ENCODE measurements around the gene PIGA.
"Not testable (repeated sequence)": the region's sequence is repeated elsewhere in the genome, so short reads cannot be mapped to it uniquely, and the experiment has no call there.

Gene PIGA

DNA sequence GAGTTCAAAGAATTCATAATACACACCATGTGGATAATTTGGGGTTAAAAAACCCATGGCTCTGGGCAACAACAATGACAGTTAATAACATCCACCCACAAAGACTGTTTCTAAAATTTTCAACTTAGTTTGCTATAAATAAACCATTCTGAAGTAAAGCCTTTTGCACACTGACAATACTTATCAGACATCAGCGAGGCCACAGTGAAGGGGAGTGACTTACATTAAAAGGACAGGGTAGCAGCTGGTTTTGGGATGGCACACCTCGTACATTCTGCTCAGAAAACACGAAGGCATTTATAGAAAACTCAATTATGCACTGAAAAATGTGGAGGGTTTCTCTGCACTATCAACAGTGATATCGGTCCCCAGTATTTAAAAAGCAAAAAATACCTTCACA lies 15.0 kb downstream of the PIGA start:
- Histone ChIP-seq H3K27ac (ENCODE audit: low read depth, low read length) (no peak overlapping the region), H3K9ac (ENCODE audit: low read length) (no peak overlapping the region), H3K4me3 (ENCODE audit: low read depth, low read length) (no peak overlapping the region), H3K27me3 (ENCODE audit: control insufficient read depth, insufficient read depth, low read length) (peaks cover 12% of the 10 kb centered on the region; the same call in 1 of the 2 replicates), H3K9me3 (ENCODE audit: control insufficient read depth, insufficient read depth, low read depth, low read length) (no peaks in the 10 kb centered on the region), H3K4me1 (ENCODE audit: control insufficient read depth, insufficient read depth, low read length) (no peaks in the 10 kb centered on the region), H3K36me3 (ENCODE audit: control insufficient read depth, insufficient read depth, low read length) (peaks cover 38% of the 10 kb centered on the region)

DNA sequence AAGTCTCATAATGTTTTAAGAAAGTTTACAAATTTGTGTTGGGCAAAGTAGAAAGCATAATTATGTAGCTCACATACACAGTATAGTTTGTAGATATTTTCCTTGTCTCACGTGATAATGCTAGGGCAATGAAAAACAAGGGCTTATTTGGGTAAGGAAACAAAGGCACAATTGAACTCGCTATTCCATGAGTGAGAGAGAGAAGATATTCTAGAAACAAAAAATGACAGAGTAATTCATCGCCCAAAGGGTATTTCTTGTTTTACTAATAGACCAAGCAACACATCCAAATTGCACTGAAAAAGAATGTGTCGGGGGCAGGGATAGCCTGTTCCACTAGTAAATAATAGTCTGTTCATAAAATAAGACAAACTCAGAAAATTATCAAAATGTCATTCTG lies 16.2 kb downstream of the PIGA start:
- H3K4me1 ChIP-seq (ENCODE audit: control insufficient read depth, insufficient read depth, low read length), result no peaks in the 10 kb centered on the region
- H3K36me3 ChIP-seq (ENCODE audit: control insufficient read depth, insufficient read depth, low read length), result peaks cover 28% of the 10 kb centered on the region
- no peaks in the 10 kb centered on the region for H3K9me3 ChIP-seq (ENCODE audit: control insufficient read depth, insufficient read depth, low read depth, low read length)
- no peak overlapping the region for H3K27ac ChIP-seq (ENCODE audit: low read depth, low read length)
- no peak overlapping the region for H3K9ac ChIP-seq (ENCODE audit: low read length)
- no peak overlapping the region for H3K4me3 ChIP-seq (ENCODE audit: low read depth, low read length)
- H3K27me3 ChIP-seq (ENCODE audit: control insufficient read depth, insufficient read depth, low read length), result peaks cover 10% of the 10 kb centered on the region; the same call in 1 of the 2 replicates

DNA sequence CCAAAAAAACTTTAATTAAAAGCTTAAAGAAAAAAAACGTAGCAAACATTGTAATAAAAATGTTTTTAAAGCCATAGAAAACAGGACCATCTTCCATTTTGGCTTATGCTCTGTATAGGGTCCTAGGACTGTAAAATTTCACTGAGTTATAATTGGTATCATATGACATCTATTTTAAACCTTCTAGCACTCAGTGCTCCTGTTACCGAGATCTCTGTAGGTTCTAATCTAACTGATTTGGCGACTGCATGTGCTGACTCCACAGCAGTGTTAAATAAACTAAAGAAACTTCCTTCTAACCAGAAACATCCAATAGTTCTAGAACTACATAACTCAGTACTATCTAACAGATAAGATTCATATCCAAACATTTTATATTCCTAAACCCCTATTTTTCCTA lies 19.8 kb downstream of the PIGA start, which contains the start of gene ASB11:
ASB11 (minus strand) TSS at position 132 of the 400 bp plus-strand sequence; CDS start at position 97, 35 bp downstream.
- H3K27ac ChIP-seq (ENCODE audit: low read depth, low read length), result no peak within 1 kb of the TSS
- no peaks in the 10 kb centered on the region for H3K4me1 ChIP-seq (ENCODE audit: control insufficient read depth, insufficient read depth, low read length)
- H3K9me3 ChIP-seq (ENCODE audit: control insufficient read depth, insufficient read depth, low read depth, low read length), result no peaks in the 10 kb centered on the region
- no peak within 1 kb of the TSS for H3K9ac ChIP-seq (ENCODE audit: low read length)
- peaks cover 2% of the 10 kb centered on the region; the same call in 1 of the 2 replicates for H3K36me3 ChIP-seq (ENCODE audit: control insufficient read depth, insufficient read depth, low read length)
- H3K4me3 ChIP-seq (ENCODE audit: low read depth, low read length), result no peak within 1 kb of the TSS
- H3K27me3 ChIP-seq (ENCODE audit: control insufficient read depth, insufficient read depth, low read length), result peaks cover 9% of the 10 kb centered on the region; the same call in 1 of the 2 replicates

DNA sequence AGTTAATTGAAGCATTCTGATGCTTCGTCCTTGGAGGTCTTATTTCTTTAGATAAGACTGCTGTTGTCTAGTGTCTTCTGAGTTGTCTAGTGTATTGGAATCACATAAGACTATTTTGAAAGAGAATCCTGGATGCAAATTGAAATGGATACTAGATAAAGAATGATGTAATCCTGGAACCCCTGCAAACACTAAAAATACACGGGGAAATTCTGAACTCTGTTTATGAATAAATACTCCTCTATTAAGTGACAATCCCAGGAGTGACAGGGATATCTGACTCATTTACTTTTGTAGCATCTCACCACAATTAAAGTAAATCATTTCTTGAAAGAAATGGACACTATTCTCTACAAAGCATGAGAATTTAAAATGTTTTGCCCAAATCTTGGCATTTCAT lies 20.9 kb downstream of the PIGA start:
- H3K9me3 ChIP-seq (ENCODE audit: control insufficient read depth, insufficient read depth, low read depth, low read length), result no peaks in the 10 kb centered on the region
- no peak overlapping the region for H3K9ac ChIP-seq (ENCODE audit: low read length)
- H3K27me3 ChIP-seq (ENCODE audit: control insufficient read depth, insufficient read depth, low read length), result peaks cover 9% of the 10 kb centered on the region; the same call in 1 of the 2 replicates
- no peaks in the 10 kb centered on the region for H3K36me3 ChIP-seq (ENCODE audit: control insufficient read depth, insufficient read depth, low read length)
- no peak overlapping the region for H3K4me3 ChIP-seq (ENCODE audit: low read depth, low read length)
- H3K4me1 ChIP-seq (ENCODE audit: control insufficient read depth, insufficient read depth, low read length), result no peaks in the 10 kb centered on the region
- no peak overlapping the region for H3K27ac ChIP-seq (ENCODE audit: low read depth, low read length)

DNA sequence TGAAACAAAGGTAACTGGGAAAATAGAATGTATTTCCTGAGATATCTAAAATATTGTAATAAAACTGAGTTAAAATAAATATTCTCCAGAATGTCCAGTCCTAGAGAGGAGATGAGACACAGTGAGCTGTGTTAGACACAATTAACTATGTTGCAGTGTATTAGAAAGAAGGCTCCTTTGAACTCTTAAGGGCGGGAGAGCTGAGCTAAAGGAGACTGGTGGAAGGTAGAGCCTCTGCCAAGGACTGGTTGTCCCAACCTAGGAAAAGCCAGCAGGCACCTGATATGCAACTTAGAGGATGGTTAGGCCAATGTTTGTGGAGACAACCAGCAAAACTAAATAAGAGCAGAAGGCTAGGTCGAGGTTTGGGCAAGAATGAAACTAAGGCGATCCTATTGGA lies 24.2 kb downstream of the PIGA start:
- H3K9ac ChIP-seq (ENCODE audit: low read length), result no peak overlapping the region
- H3K4me1 ChIP-seq (ENCODE audit: control insufficient read depth, insufficient read depth, low read length), result no peaks in the 10 kb centered on the region
- H3K27ac ChIP-seq (ENCODE audit: low read depth, low read length), result no peak overlapping the region
- no peaks in the 10 kb centered on the region for H3K9me3 ChIP-seq (ENCODE audit: control insufficient read depth, insufficient read depth, low read depth, low read length)
- H3K36me3 ChIP-seq (ENCODE audit: control insufficient read depth, insufficient read depth, low read length), result no peaks in the 10 kb centered on the region
- peaks cover 20% of the 10 kb centered on the region for H3K27me3 ChIP-seq (ENCODE audit: control insufficient read depth, insufficient read depth, low read length)
- no peak overlapping the region for H3K4me3 ChIP-seq (ENCODE audit: low read depth, low read length)

DNA sequence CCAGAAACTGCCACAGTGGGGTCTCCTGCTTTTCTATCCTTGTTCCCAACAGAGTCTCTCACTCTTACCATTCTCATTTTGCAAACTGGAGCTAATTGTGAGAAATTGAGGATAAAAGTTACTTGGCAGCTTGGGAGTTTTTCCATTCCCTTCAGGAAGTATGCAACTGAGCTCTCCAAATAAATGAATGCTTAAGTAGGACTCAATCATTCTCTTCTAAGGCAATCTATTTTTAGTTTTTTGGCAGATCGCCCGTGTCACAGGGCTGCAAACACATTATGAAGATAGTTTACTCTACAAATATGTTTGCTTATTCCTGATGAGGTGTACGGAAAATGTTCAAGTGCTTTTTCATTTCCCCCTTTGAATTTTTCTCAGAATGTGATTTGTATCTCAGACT lies 25.2 kb downstream of the PIGA start:
- no peaks in the 10 kb centered on the region for H3K9me3 ChIP-seq (ENCODE audit: control insufficient read depth, insufficient read depth, low read depth, low read length)
- H3K36me3 ChIP-seq (ENCODE audit: control insufficient read depth, insufficient read depth, low read length), result no peaks in the 10 kb centered on the region
- H3K9ac ChIP-seq (ENCODE audit: low read length), result no peak overlapping the region
- H3K4me1 ChIP-seq (ENCODE audit: control insufficient read depth, insufficient read depth, low read length), result no peaks in the 10 kb centered on the region
- H3K27ac ChIP-seq (ENCODE audit: low read depth, low read length), result no peak overlapping the region
- no peak overlapping the region for H3K4me3 ChIP-seq (ENCODE audit: low read depth, low read length)
- H3K27me3 ChIP-seq (ENCODE audit: control insufficient read depth, insufficient read depth, low read length), result peaks cover 20% of the 10 kb centered on the region

DNA sequence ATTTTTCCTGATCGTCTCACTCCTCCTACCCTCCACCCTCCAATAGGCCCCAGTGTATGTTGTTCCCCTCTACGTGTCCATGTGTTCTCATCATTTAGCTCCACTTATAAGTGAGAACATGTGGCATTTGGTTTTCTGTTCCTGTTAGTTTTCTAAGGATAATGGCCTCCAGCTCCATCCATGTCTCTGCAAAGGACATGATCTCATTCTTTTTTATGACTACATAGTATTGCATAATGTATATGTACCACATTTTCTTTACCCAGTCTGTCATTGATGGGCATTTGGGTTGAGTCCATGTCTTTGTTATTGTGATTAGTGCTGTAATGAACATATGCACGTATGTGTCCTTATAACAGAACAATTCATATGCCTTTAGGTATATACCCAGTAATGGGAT lies 29.4 kb downstream of the PIGA start:
- not testable (repeated sequence) for H3K36me3 ChIP-seq (ENCODE audit: control insufficient read depth, insufficient read depth, low read length); H3K4me1 ChIP-seq (ENCODE audit: control insufficient read depth, insufficient read depth, low read length); H3K27ac ChIP-seq (ENCODE audit: low read depth, low read length); H3K9me3 ChIP-seq (ENCODE audit: control insufficient read depth, insufficient read depth, low read depth, low read length); H3K9ac ChIP-seq (ENCODE audit: low read length); H3K4me3 ChIP-seq (ENCODE audit: low read depth, low read length)
- peaks cover 25% of the 10 kb centered on the region for H3K27me3 ChIP-seq (ENCODE audit: control insufficient read depth, insufficient read depth, low read length)

DNA sequence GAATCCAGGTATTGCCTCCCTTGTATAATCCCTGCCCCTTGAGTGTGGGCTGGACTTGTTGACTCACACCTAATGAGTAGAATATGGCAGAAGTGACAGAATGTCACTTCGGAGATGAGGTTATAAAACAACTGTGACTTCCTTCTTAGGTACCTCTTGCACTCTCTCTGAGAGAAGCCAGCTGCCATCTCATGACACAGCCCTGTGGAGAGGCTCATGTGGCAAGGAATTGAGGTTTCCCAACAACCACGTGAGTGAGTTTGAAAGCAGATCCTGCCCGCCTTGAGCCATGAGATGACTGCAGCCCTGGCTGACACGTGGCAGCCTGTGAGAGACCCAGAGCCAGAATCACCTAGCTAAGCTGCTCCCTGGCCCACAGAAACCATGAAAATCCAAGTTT lies 33.4 kb downstream of the PIGA start:
- Histone ChIP-seq H3K9me3 (ENCODE audit: control insufficient read depth, insufficient read depth, low read depth, low read length) (no peaks in the 10 kb centered on the region), H3K9ac (ENCODE audit: low read length) (no peak overlapping the region), H3K4me3 (ENCODE audit: low read depth, low read length) (no peak overlapping the region), H3K27me3 (ENCODE audit: control insufficient read depth, insufficient read depth, low read length) (peaks cover 14% of the 10 kb centered on the region; the same call in 1 of the 2 replicates), H3K4me1 (ENCODE audit: control insufficient read depth, insufficient read depth, low read length) (no peaks in the 10 kb centered on the region), H3K36me3 (ENCODE audit: control insufficient read depth, insufficient read depth, low read length) (no peaks in the 10 kb centered on the region), H3K27ac (ENCODE audit: low read depth, low read length) (no peak overlapping the region)

DNA sequence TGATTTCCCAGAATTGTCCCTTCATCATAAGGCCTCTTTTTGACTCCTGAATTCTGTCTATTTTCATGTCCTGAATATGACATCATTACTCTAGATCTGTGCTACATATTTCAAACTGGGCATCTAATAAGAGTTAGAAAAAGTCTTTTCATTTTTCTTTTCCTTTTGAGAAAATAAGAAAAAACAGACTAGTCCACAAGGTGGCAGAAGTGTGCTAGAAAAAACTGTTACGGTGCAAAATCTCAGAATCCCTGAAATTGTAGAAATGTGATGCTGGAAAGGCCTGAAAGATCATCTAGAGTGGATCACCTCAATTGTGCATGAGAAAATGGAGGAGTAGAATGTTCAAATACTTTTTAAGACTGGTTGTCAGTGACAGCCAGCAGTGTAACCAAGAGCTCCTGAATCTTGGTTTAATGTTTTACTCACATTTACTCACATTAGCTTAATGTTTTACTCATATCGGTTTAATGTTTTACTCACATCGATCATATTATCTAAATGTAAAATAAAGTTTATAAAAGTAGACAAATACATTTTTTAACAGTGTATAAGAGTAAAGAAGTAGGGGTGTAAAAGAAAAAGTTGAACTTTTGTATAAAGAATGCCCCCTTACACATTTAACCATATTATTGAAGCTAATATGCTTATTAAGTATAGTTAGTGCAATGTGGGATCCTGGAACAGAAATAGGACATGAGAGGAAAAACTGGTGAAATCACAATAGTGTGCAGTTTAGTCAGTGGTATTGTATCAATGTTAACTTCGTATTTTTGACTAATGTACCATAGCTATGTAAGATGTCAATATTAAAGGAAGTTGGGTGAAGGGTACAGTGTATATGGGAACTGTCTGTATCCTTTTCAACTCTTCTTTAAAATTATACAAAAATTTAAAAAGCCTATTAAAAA lies 35.1 kb downstream of the PIGA start:
- H3K4me1 ChIP-seq (ENCODE audit: control insufficient read depth, insufficient read depth, low read length), result no peaks in the 10 kb centered on the region
- no peaks in the 10 kb centered on the region for H3K9me3 ChIP-seq (ENCODE audit: control insufficient read depth, insufficient read depth, low read depth, low read length)
- no peak overlapping the region for H3K9ac ChIP-seq (ENCODE audit: low read length)
- no peaks in the 10 kb centered on the region for H3K36me3 ChIP-seq (ENCODE audit: control insufficient read depth, insufficient read depth, low read length)
- H3K4me3 ChIP-seq (ENCODE audit: low read depth, low read length), result no peak overlapping the region
- H3K27me3 ChIP-seq (ENCODE audit: control insufficient read depth, insufficient read depth, low read length), result peaks cover 14% of the 10 kb centered on the region; the same call in 1 of the 2 replicates
- H3K27ac ChIP-seq (ENCODE audit: low read depth, low read length), result no peak overlapping the region

DNA sequence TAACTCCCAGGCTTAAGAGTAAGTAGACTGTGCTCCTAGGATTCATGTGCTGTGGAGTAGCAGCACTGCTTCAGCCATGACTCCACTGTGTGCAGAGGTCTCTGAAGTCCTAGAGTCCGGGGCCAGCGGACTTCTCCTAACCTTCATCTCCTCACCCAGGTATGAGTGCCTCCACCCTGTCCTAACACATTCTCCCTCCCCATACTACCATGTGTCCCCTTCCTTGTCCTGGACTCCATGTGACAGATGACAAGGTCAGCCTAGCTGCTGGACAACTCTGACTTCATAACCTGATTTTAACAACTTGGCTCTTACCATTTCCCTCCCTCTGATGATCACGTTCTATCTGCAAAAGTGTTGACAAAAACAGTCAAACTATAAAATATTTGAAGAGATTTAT lies 36.5 kb downstream of the PIGA start:
- H3K36me3 ChIP-seq (ENCODE audit: control insufficient read depth, insufficient read depth, low read length), result no peaks in the 10 kb centered on the region
- H3K4me1 ChIP-seq (ENCODE audit: control insufficient read depth, insufficient read depth, low read length), result no peaks in the 10 kb centered on the region
- no peak overlapping the region for H3K27ac ChIP-seq (ENCODE audit: low read depth, low read length)
- no peaks in the 10 kb centered on the region for H3K9me3 ChIP-seq (ENCODE audit: control insufficient read depth, insufficient read depth, low read depth, low read length)
- peaks cover 14% of the 10 kb centered on the region; the same call in 1 of the 2 replicates for H3K27me3 ChIP-seq (ENCODE audit: control insufficient read depth, insufficient read depth, low read length)
- H3K4me3 ChIP-seq (ENCODE audit: low read depth, low read length), result no peak overlapping the region
- no peak overlapping the region for H3K9ac ChIP-seq (ENCODE audit: low read length)

DNA sequence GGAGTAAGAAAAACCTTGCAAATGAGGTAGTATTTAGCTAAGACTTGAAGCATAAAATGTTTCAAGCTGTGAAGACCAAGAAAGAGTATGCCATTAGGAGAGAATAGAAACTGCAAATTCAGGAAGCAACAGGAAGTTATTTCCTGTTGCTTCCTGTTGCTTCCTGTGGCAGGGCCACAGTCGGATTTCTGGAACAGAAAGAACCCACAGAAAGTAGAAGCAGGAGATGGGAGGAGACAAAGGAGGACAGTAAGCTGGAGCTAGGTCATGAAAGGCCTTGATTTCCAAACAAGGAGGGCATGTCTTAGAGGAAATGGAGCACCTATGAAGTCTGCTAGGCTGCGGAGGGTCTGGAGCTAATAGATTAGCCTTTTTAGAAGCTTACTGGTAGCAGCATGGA lies 37.1 kb downstream of the PIGA start:
- Histone ChIP-seq H3K27me3 (ENCODE audit: control insufficient read depth, insufficient read depth, low read length) (peaks cover 14% of the 10 kb centered on the region; the same call in 1 of the 2 replicates), H3K4me1 (ENCODE audit: control insufficient read depth, insufficient read depth, low read length) (no peaks in the 10 kb centered on the region), H3K9ac (ENCODE audit: low read length) (no peak overlapping the region), H3K27ac (ENCODE audit: low read depth, low read length) (no peak overlapping the region), H3K36me3 (ENCODE audit: control insufficient read depth, insufficient read depth, low read length) (no peaks in the 10 kb centered on the region), H3K9me3 (ENCODE audit: control insufficient read depth, insufficient read depth, low read depth, low read length) (no peaks in the 10 kb centered on the region), H3K4me3 (ENCODE audit: low read depth, low read length) (no peak overlapping the region)

Data from HUES6 (cell line).